RWPE2 (cell line): ENCODE data around the gene CARMIL3.
A peak's percentile ranks its signal among the peaks of the same experiment; 100 is the strongest.

ENCODE experiments used
- ATAC-seq: fragments of 200-7000 bp; cut with Tn5 transposase; 3 replicates; pipeline ENCODE4 v1.9.1; 2021; ENCODE audit warnings: low read depth
- DNase-seq: peaks from one replicate; pipeline ENCODE4 v3.0.0-alpha.2; 2020; ENCODE audit warnings: low spot score
- H3K27ac ChIP-seq: fragments of 450-650 bp; 2 replicates; pipeline ENCODE4 v1.5.1; 2017; ENCODE audit warnings: mild to moderate bottlenecking; ENCODE audit not compliant: poor library complexity, severe bottlenecking
- H3K27me3 ChIP-seq: fragments of 250-450 bp; sonication (Bioruptor Pico); 2 replicates; pipeline ENCODE4 v1.5.1; 2021; ENCODE audit warnings: mild to moderate bottlenecking, moderate library complexity; ENCODE audit not compliant: insufficient read depth, poor library complexity, severe bottlenecking
- H3K36me3 ChIP-seq: fragments of 250-450 bp; sonication (Bioruptor Pico); 2 replicates; pipeline ENCODE4 v1.5.1; 2020; ENCODE audit warnings: low read depth, mild to moderate bottlenecking, moderate library complexity
- H3K4me1 ChIP-seq: fragments of 250-450 bp; sonication (Bioruptor Pico); 2 replicates; pipeline ENCODE4 v1.5.1; 2021; ENCODE audit warnings: mild to moderate bottlenecking, moderate library complexity; ENCODE audit not compliant: insufficient read depth, poor library complexity, severe bottlenecking
- H3K4me3 ChIP-seq: fragments of 250-450 bp; sonication (Bioruptor Pico); 2 replicates; pipeline ENCODE4 v1.5.1; 2021; ENCODE audit warnings: mild to moderate bottlenecking, moderate library complexity; ENCODE audit not compliant: severe bottlenecking
- H3K9me3 ChIP-seq: fragments of 250-450 bp; sonication (Bioruptor Pico); 2 replicates; pipeline ENCODE4 v1.5.1; 2021; ENCODE audit warnings: mild to moderate bottlenecking, moderate library complexity; ENCODE audit not compliant: severe bottlenecking
- CTCF ChIP-seq: fragments of 450-650 bp; IDR thresholded peaks from one replicate; pipeline ENCODE4 v1.5.1; 2017; ENCODE audit warnings: mild to moderate bottlenecking, moderate library complexity; ENCODE audit not compliant: poor library complexity, severe bottlenecking

Gene CARMIL3

GRCh38 chr14:24110060-24110459 lies 58.3 kb downstream of the CARMIL3 start:
- Histone ChIP-seq H3K4me1 (peaks cover 29% of the 10 kb centered on the region), H3K27ac (peak overlapping the region; percentile 11), H3K36me3 (0 out of 2 replicates have a peak, but pooled peaks cover under 1% of the 10 kb centered on the region), H3K9me3 (no peaks in the 10 kb centered on the region), H3K27me3 (no peaks in the 10 kb centered on the region), H3K4me3 (no peak overlapping the region)
- DNase-seq (no peak), ATAC-seq (no peak)
- no peak for TF ChIP-seq CTCF

GRCh38 chr14:24110523-24110922 lies 58.7 kb downstream of the CARMIL3 start:
- Histone ChIP-seq H3K4me1 (peaks cover 29% of the 10 kb centered on the region), H3K4me3 (no peak overlapping the region), H3K9me3 (no peaks in the 10 kb centered on the region), H3K27me3 (no peaks in the 10 kb centered on the region), H3K27ac (peak overlapping the region; percentile 11), H3K36me3 (no peaks in the 10 kb centered on the region)
- DNase-seq (no peak), ATAC-seq (no peak)
- no peak for TF ChIP-seq CTCF

GRCh38 chr14:24113379-24113800 lies 61.6 kb downstream of the CARMIL3 start:
- Histone ChIP-seq H3K4me3 (peak overlapping the region; percentile 57), H3K27me3 (no peaks in the 10 kb centered on the region), H3K36me3 (peaks cover 20% of the 10 kb centered on the region), H3K27ac (peak overlapping the region; percentile 92), H3K9me3 (no peaks in the 10 kb centered on the region), H3K4me1 (peaks cover 20% of the 10 kb centered on the region)
- no peak for TF ChIP-seq CTCF
- ATAC-seq (peak; percentile 0; the same call in 2 of the 3 replicates), DNase-seq (no peak)

- Histone ChIP-seq H3K9me3 (no peaks in the 10 kb centered on the region), H3K4me3 (peak overlapping the region; percentile 57), H3K27ac (peak overlapping the region; percentile 92), H3K27me3 (no peaks in the 10 kb centered on the region), H3K36me3 (peaks cover 26% of the 10 kb centered on the region), H3K4me1 (peaks cover 16% of the 10 kb centered on the region)
- peak; percentile 95 for DNase-seq
- TF ChIP-seq CTCF = peak; percentile 8
- peak; percentile 50 for ATAC-seq
Observed at GRCh38 chr14:24113801-24114531, 62.2 kb downstream of the CARMIL3 start.
